Measurements from ENCODE around the gene SYT14.

GRCh38 chr1:210021145-210021860, 83.3 kb downstream of the SYT14 start:
- TF ChIP-seq CTCF (conservative IDR thresholded peaks at IDR 0.05) (no peak), EZH2 (IDR thresholded peaks at IDR 0.05; ENCODE audit: low read depth) (no peak)
